B cell (primary cell): ENCODE measurements around the gene TACO1. TPM values are rescaled to one million over a fixed set of nuclear protein-coding genes. Genes with fewer than 3 reads are reported as not detected.

Source experiments
- ATAC-seq: fragments of 200-7000 bp; cut with Tn5 transposase; one replicate; pipeline ENCODE4 v1.10.0; 2021; ENCODE audit warnings: low read depth, mild to moderate bottlenecking, moderate number of reproducible peaks, moderate library complexity
- CTCF ChIA-PET: fragments of 350-600 bp; sonication (Branson Sonifier 250); formaldehyde crosslinking; loops from one replicate; lab custom pipeline; 2021; ENCODE audit warnings: antibody characterized with exemption, inconsistent platforms; lab: Charles Lee
- POLR2A ChIA-PET: fragments of 350-600 bp; sonication (Branson Sonifier 250); formaldehyde crosslinking; loops from one replicate; lab custom pipeline; 2021; ENCODE audit warnings: antibody characterized with exemption; lab: Charles Lee
- DNase-seq: peaks from one replicate; pipeline ENCODE4 v3.0.0; 2013
- H2AFZ ChIP-seq: 2 replicates; pipeline ENCODE4 v1.6.1; 2012; ENCODE audit warnings: mild to moderate bottlenecking, low read depth, low read length; ENCODE audit not compliant: insufficient read depth, poor library complexity, severe bottlenecking
- H3K27ac ChIP-seq, 2 donors: 1 replicate in 1 of 2; 2 replicates in 1 of 2; pipeline ENCODE4 v1.5.1; 2012 to 2013; ENCODE audit warnings: low read length in 2 of 2, mild to moderate bottlenecking in 2 of 2, moderate library complexity in 1 of 2
- H3K27me3 ChIP-seq, 4 experiments: fragments of 200-600 bp in 1 of 4; sonication (generic) in 1 of 4; replicated peaks in 1 of 4; 1 replicate in 2 of 4; 2 replicates in 2 of 4; pipeline versions ENCODE4 v1.6.1 to v1.7.0; 2013 to 2016; ENCODE audit warnings: low read length in 3 of 4, mild to moderate bottlenecking in 2 of 4, mixed read lengths in 1 of 4, moderate library complexity in 1 of 4; ENCODE audit not compliant: insufficient read depth in 4 of 4, control insufficient read depth in 3 of 4; ENCODE audit errors: control extremely low read depth in 1 of 4
- H3K36me3 ChIP-seq, 2 experiments: replicated peaks in 1 of 2; 1 replicate in 1 of 2; 2 replicates in 1 of 2; pipeline versions ENCODE4 v1.6.1 to v1.7.1; 2013; ENCODE audit warnings: low read length in 1 of 2; ENCODE audit not compliant: insufficient read depth in 2 of 2, control insufficient read depth in 1 of 2; ENCODE audit errors: control extremely low read depth in 1 of 2, extremely low read depth in 1 of 2
- H3K4me1 ChIP-seq, 2 donors: fragments of 200-600 bp in 1 of 2; sonication (generic) in 1 of 2; 1 replicate in 1 of 2; 2 replicates in 1 of 2; pipeline versions ENCODE4 v1.5.1 to v1.6.1; 2013 to 2017; ENCODE audit warnings: low read length in 2 of 2; ENCODE audit not compliant: control insufficient read depth in 2 of 2, insufficient read depth in 2 of 2
- H3K4me2 ChIP-seq: replicated peaks from 2 replicates; pipeline ENCODE3; 2012; ENCODE audit warnings: mild to moderate bottlenecking, low read depth, low read length; ENCODE audit not compliant: poor library complexity, severe bottlenecking
- H3K4me3 ChIP-seq, 5 experiments: fragments of 200-600 bp in 1 of 5; sonication (generic) in 1 of 5; 1 replicate in 3 of 5; 2 replicates in 2 of 5; pipeline versions ENCODE4 v1.5.1 to v1.7.0; 2011 to 2016; ENCODE audit warnings: low read length in 4 of 5, mild to moderate bottlenecking in 4 of 5, low read depth in 2 of 5, control low read depth in 1 of 5, moderate library complexity in 1 of 5; ENCODE audit not compliant: insufficient read depth in 1 of 5; ENCODE audit errors: control extremely low read depth in 1 of 5, extremely low read depth in 1 of 5
- H3K79me2 ChIP-seq: fragments of 200-600 bp; sonication (generic); one replicate; pipeline ENCODE4 v1.6.0; 2016; ENCODE audit warnings: low read length; ENCODE audit not compliant: control insufficient read depth, insufficient read depth
- H3K9ac ChIP-seq: fragments of 200-600 bp; sonication (generic); 2 replicates; pipeline ENCODE4 v1.6.1; 2017; ENCODE audit warnings: mild to moderate bottlenecking, low read length, moderate library complexity
- H3K9me3 ChIP-seq, 3 donors: one replicate each; pipeline versions ENCODE4 v1.6.1 to v1.7.1; 2013; ENCODE audit warnings: low read length in 2 of 3; ENCODE audit not compliant: control insufficient read depth in 2 of 3, insufficient read depth in 1 of 3; ENCODE audit errors: control extremely low read depth in 1 of 3
- H4K20me1 ChIP-seq: 2 replicates; pipeline ENCODE4 v1.6.0; 2012; ENCODE audit warnings: mild to moderate bottlenecking, low read length; ENCODE audit not compliant: insufficient read depth, control insufficient read depth, poor library complexity, severe bottlenecking
- H3K27ac Mint-ChIP-seq: one replicate; pipeline ENCODE4 v1.8.0; 2021; ENCODE audit warnings: mixed read lengths
- H3K27me3 Mint-ChIP-seq: one replicate; pipeline ENCODE4 v1.8.0; 2021; ENCODE audit warnings: mixed read lengths
- H3K4me1 Mint-ChIP-seq: one replicate; pipeline ENCODE4 v1.8.0; 2021; ENCODE audit warnings: mixed read lengths
- H3K4me3 Mint-ChIP-seq: one replicate; pipeline ENCODE4 v1.8.0; 2021; ENCODE audit warnings: mixed read lengths
- H3K9me3 Mint-ChIP-seq: one replicate; pipeline ENCODE4 v1.8.0; 2022; ENCODE audit warnings: mixed read lengths; ENCODE audit not compliant: insufficient read depth
- CTCF ChIP-seq: fragments of 200-600 bp; IDR thresholded peaks from one replicate; pipeline ENCODE4 v1.8.0; 2022; ENCODE audit warnings: antibody characterized with exemption, mild to moderate bottlenecking
- EZH2 ChIP-seq: IDR thresholded peaks from 2 replicates; pipeline ENCODE4 v1.6.1; 2012; ENCODE audit warnings: borderline replicate concordance, low read depth, mild to moderate bottlenecking, moderate library complexity, low read length; ENCODE audit not compliant: insufficient read depth, poor library complexity, severe bottlenecking
- WGBS: methylation state at CpG from one replicate; pipeline ENCODE4 v1.1.5; 2013; ENCODE audit warnings: missing lambda C conversion rate; ENCODE audit not compliant: insufficient coverage; 5-methylcytosine and 5-hydroxymethylcytosine counted together
- intact Hi-C: fragments of 100-400 bp; cut with micrococcal nuclease; formaldehyde crosslinking; loops from one replicate; pipeline ENCODE4 v1.10.0; 2022
- polyA plus RNA-seq: library from polyadenylated mRNA; depleted of rRNA; stranded (reverse); fragments of >200 nt; gene quantifications from 2 replicates; pipeline ENCODE4 v1.2.3, GENCODE V29; 2012
- total RNA-seq, 2 donors: library from RNA; stranded (reverse); fragments of 120-200 nt in 1 of 2; gene quantifications; 1 replicate in 1 of 2; 2 replicates in 1 of 2; pipeline versions ENCODE4 v1.2.3 to v1.2.4, GENCODE V29; 2013 to 2022

The TACO1 gene
- total and polyA plus RNA-seq, 2 donors (not counting 1 experiment from before 2014, with no cell fraction given) = 9.7 to 17.2 TPM

- Histone ChIP-seq H3K79me2 (peaks cover 41% of the 10 kb centered on the region), H3K4me3 (peak within 1 kb of the TSS; percentile 67 to 90 (median 71)), H4K20me1 (peaks cover 34% of the 10 kb centered on the region), H3K27me3 (no peaks in the 10 kb centered on the region), H3K9ac (peak within 1 kb of the TSS; percentile 91), H3K4me1 (peaks cover 18 to 24% of the 10 kb centered on the region in 2 donors), H3K4me2 (peak within 1 kb of the TSS; percentile 97), H2AFZ (peak within 1 kb of the TSS; percentile 99), H3K9me3 (no peaks in the 10 kb centered on the region), H3K36me3 (no peaks in the 10 kb centered on the region), H3K27ac (peak within 1 kb of the TSS; percentile 47 to 79)
- CTCF ChIA-PET = interaction anchor here (0.6 to 4.1 kb wide), 13 partner anchors 8 to 197 kb away, joined by 3 to 30 read pairs (median 4); no protein-coding TSS in a partner anchor
- TF ChIP-seq CTCF (no peak), EZH2 (no peak)
- Mint-ChIP-seq H3K27ac (peak within 1 kb of the TSS; percentile 97), H3K27me3 (no peaks in the 10 kb centered on the region), H3K4me3 (peak within 1 kb of the TSS; percentile 99), H3K9me3 (no peaks in the 10 kb centered on the region), H3K4me1 (peaks cover 39% of the 10 kb centered on the region)
- peak; percentile 86 for ATAC-seq
- POLR2A ChIA-PET = interaction anchor here (0.6 to 2.8 kb wide), 17 partner anchors 10 to 885 kb away, joined by 3 to 48 read pairs (median 5); partner anchors contain the start of genes CCDC47, CEP95, DCAF7 and DDX42
- intact Hi-C loops = loop anchor here (1.0 to 5.0 kb wide), 11 partner anchors 10 to 655 kb away; partner anchors contain the start of genes CCDC47, CYB561, DCAF7 and FTSJ3
- DNase-seq = peak; percentile 98
- under 1% methylated on average over 60 of the region's 75 CpGs for WGBS
Observed at GRCh38 chr17:63621684-63622573, 21.2 kb downstream of the TACO1 start, which contains the start of gene MAP3K3. Gene MAP3K3 (plus strand): TSS chr17:63622417. CDS start chr17:63622760, 343 bp downstream.
